Mesodermal cell (in vitro differentiated cells): ENCODE results near the gene SYNDIG1.

Source experiments
- H3K27ac ChIP-seq: 2 replicates; pipeline ENCODE4 v1.7.0; 2013; ENCODE audit warnings: mild to moderate bottlenecking, low read depth, low read length, moderate library complexity; ENCODE audit not compliant: severe bottlenecking
- H3K36me3 ChIP-seq: 2 replicates; pipeline ENCODE4 v1.7.1; 2013; ENCODE audit warnings: mild to moderate bottlenecking, low read length, moderate library complexity; ENCODE audit not compliant: control insufficient read depth, insufficient read depth
- H3K4me1 ChIP-seq: one replicate; pipeline ENCODE4 v1.7.1; 2013; ENCODE audit warnings: mild to moderate bottlenecking, low read length; ENCODE audit not compliant: insufficient read depth, control insufficient read depth, poor library complexity, severe bottlenecking
- H3K4me3 ChIP-seq: 2 replicates; pipeline ENCODE4 v1.7.0; 2013; ENCODE audit warnings: low read length, control low read depth, mild to moderate bottlenecking; ENCODE audit not compliant: insufficient read depth, poor library complexity, severe bottlenecking; ENCODE audit errors: extremely low read depth
- H3K9me3 ChIP-seq: 2 replicates; pipeline ENCODE4 v1.7.1; 2013; ENCODE audit warnings: mild to moderate bottlenecking, low read length, moderate library complexity; ENCODE audit not compliant: control insufficient read depth
- WGBS, 2 experiments: methylation state at CpG; one replicate each; pipeline ENCODE4 v1.1.5; 2013; ENCODE audit warnings: missing lambda C conversion rate in 2 of 2; ENCODE audit not compliant: insufficient coverage in 2 of 2; 5-methylcytosine and 5-hydroxymethylcytosine counted together

Gene SYNDIG1

GRCh38 chr20:24612799-24613775 lies 143.7 kb downstream of the SYNDIG1 start:
- Histone ChIP-seq H3K4me3 (no peak overlapping the region), H3K27ac (no peak overlapping the region), H3K9me3 (no peaks in the 10 kb centered on the region), H3K4me1 (no peaks in the 10 kb centered on the region), H3K36me3 (no peaks in the 10 kb centered on the region)
- WGBS, 2 experiments: 91% methylated on average over 8 to 11 of the region's 16 CpGs

- no peaks in the 10 kb centered on the region for H3K4me1 ChIP-seq
- no CpG with 5 or more reads among the region's 1 CpG for WGBS, 2 experiments
- H3K27ac ChIP-seq: no peak overlapping the region
- no peak overlapping the region for H3K4me3 ChIP-seq
- H3K36me3 ChIP-seq: no peaks in the 10 kb centered on the region
- no peaks in the 10 kb centered on the region for H3K9me3 ChIP-seq
These were observed 144.9 kb downstream of the SYNDIG1 start for GRCh38 chr20:24614341-24614740.

GRCh38 chr20:24615353-24615752 lies 145.9 kb downstream of the SYNDIG1 start:
- Histone ChIP-seq H3K9me3 (no peaks in the 10 kb centered on the region), H3K36me3 (no peaks in the 10 kb centered on the region), H3K4me3 (no peak overlapping the region), H3K27ac (no peak overlapping the region), H3K4me1 (no peaks in the 10 kb centered on the region)
- 79 to 84% methylated on average over 5 to 8 of the region's 8 CpGs for WGBS, 2 experiments

- Histone ChIP-seq H3K36me3 (no peaks in the 10 kb centered on the region), H3K27ac (no peak overlapping the region), H3K4me3 (no peak overlapping the region), H3K9me3 (no peaks in the 10 kb centered on the region), H3K4me1 (no peaks in the 10 kb centered on the region)
- WGBS, 2 experiments: 94 to 95% methylated on average over 15 of the region's 19 CpGs
These were observed 147.0 kb downstream of the SYNDIG1 start for GRCh38 chr20:24616258-24617079.

GRCh38 chr20:24617080-24617432 lies 147.6 kb downstream of the SYNDIG1 start:
- H3K4me1 ChIP-seq: no peaks in the 10 kb centered on the region
- no peak overlapping the region for H3K4me3 ChIP-seq
- no peaks in the 10 kb centered on the region for H3K9me3 ChIP-seq
- no peaks in the 10 kb centered on the region for H3K36me3 ChIP-seq
- no peak overlapping the region for H3K27ac ChIP-seq
- WGBS, 2 experiments: 87 to 93% methylated on average over 7 of the region's 13 CpGs

GRCh38 chr20:24617757-24618450 lies 148.5 kb downstream of the SYNDIG1 start:
- Histone ChIP-seq H3K36me3 (no peaks in the 10 kb centered on the region), H3K27ac (no peak overlapping the region), H3K9me3 (no peaks in the 10 kb centered on the region), H3K4me1 (no peaks in the 10 kb centered on the region), H3K4me3 (no peak overlapping the region)
- 60 to 88% methylated on average over 2 to 14 of the region's 21 CpGs for WGBS, 2 experiments

GRCh38 chr20:24618739-24619138 lies 149.3 kb downstream of the SYNDIG1 start:
- Histone ChIP-seq H3K9me3 (no peaks in the 10 kb centered on the region), H3K27ac (no peak overlapping the region), H3K4me3 (no peak overlapping the region), H3K36me3 (no peaks in the 10 kb centered on the region), H3K4me1 (no peaks in the 10 kb centered on the region)
- WGBS, 2 experiments: 100% methylated on average over 1 of the region's 1 CpG; no CpG with 5 or more reads in 1 of the 2 experiments

- 83 to 84% methylated on average over 1 to 2 of the region's 3 CpGs for WGBS, 2 experiments
These were observed 149.8 kb downstream of the SYNDIG1 start for GRCh38 chr20:24619212-24619611.

GRCh38 chr20:24620937-24621519 lies 151.6 kb downstream of the SYNDIG1 start:
- H3K27ac ChIP-seq: no peak overlapping the region
- H3K36me3 ChIP-seq: no peaks in the 10 kb centered on the region
- H3K4me1 ChIP-seq: no peaks in the 10 kb centered on the region
- H3K4me3 ChIP-seq: no peak overlapping the region
- WGBS, 2 experiments: 100% methylated on average over 1 of the region's 1 CpG
- no peaks in the 10 kb centered on the region for H3K9me3 ChIP-seq

More at GRCh38 chr20:24619212-24619611, 149.8 kb downstream of the SYNDIG1 start:
- Histone ChIP-seq H3K27ac (no peak overlapping the region), H3K4me3 (no peak overlapping the region), H3K4me1 (no peaks in the 10 kb centered on the region), H3K9me3 (no peaks in the 10 kb centered on the region), H3K36me3 (no peaks in the 10 kb centered on the region)

- no peaks in the 10 kb centered on the region for H3K36me3 ChIP-seq
- no peak overlapping the region for H3K4me3 ChIP-seq
- H3K27ac ChIP-seq: no peak overlapping the region
- no peaks in the 10 kb centered on the region for H3K9me3 ChIP-seq
- 63 to 91% methylated on average over 2 to 3 of the region's 3 CpGs for WGBS, 2 experiments
- H3K4me1 ChIP-seq: no peaks in the 10 kb centered on the region
These were observed 153.4 kb downstream of the SYNDIG1 start for GRCh38 chr20:24622856-24623255.
